Duodenal mucosa (tissue), 2 donors: ENCODE measurements around the gene MOB1B.
A peak's percentile ranks its signal among the peaks of the same experiment; 100 is the strongest.
"Not testable (repeated sequence)": the region's sequence is repeated elsewhere in the genome, so short reads cannot be mapped to it uniquely, and the experiment has no call there.

Source experiments
- H3K27ac ChIP-seq: one replicate; pipeline ENCODE4 v1.7.0; 2013; ENCODE audit warnings: low read depth, low read length
- H3K27me3 ChIP-seq, 2 donors: one replicate each; pipeline ENCODE4 v1.7.0; 2013; ENCODE audit warnings: low read length in 2 of 2, control low read depth in 1 of 2; ENCODE audit not compliant: insufficient read depth in 2 of 2, control insufficient read depth in 1 of 2
- H3K36me3 ChIP-seq, 2 donors: one replicate each; pipeline ENCODE4 v1.7.0; 2013; ENCODE audit warnings: low read length in 2 of 2, control low read depth in 1 of 2; ENCODE audit not compliant: insufficient read depth in 2 of 2, control insufficient read depth in 1 of 2
- H3K4me1 ChIP-seq, 2 donors: one replicate each; pipeline ENCODE4 v1.7.0; 2013; ENCODE audit warnings: low read length in 2 of 2, control low read depth in 1 of 2; ENCODE audit not compliant: insufficient read depth in 2 of 2, control insufficient read depth in 1 of 2
- H3K4me3 ChIP-seq, 2 donors: one replicate each; pipeline ENCODE4 v1.7.0; 2013; ENCODE audit warnings: low read length in 2 of 2, low read depth in 1 of 2
- H3K9ac ChIP-seq, 2 donors: one replicate each; pipeline ENCODE4 v1.7.0; 2013; ENCODE audit warnings: low read length in 2 of 2, low read depth in 1 of 2
- H3K9me3 ChIP-seq, 2 donors: one replicate each; pipeline ENCODE4 v1.7.0; 2013; ENCODE audit warnings: low read length in 2 of 2, control low read depth in 1 of 2; ENCODE audit not compliant: control insufficient read depth in 1 of 2

The MOB1B gene

DNA sequence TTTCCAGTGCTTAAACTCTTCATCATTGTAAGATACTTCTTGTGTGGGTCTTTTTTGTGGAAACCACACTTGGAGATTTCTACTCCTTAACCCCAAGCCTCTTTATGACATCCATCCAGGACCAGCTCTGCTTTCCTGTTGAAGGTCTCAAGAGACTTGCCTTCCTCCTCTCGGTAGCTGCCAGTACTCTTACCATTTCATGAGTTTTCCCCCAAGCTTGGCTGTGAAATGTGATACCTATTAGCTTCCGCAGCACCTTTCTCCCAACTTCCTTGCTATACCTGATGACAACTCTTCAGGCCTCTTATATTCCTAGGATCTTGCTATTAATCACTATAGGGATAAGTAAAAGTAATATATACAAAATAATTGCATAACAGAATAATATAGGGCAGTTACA lies 89.4 kb downstream of the MOB1B start:
- H3K27ac ChIP-seq: no peak overlapping the region
- H3K27me3 ChIP-seq: no peaks in the 10 kb centered on the region
- H3K4me3 ChIP-seq: no peak overlapping the region
- H3K9me3 ChIP-seq: no peaks in the 10 kb centered on the region
- no peaks in the 10 kb centered on the region for H3K36me3 ChIP-seq
- peaks cover 17 to 30% of the 10 kb centered on the region in 2 donors for H3K4me1 ChIP-seq
- no peak overlapping the region for H3K9ac ChIP-seq

DNA sequence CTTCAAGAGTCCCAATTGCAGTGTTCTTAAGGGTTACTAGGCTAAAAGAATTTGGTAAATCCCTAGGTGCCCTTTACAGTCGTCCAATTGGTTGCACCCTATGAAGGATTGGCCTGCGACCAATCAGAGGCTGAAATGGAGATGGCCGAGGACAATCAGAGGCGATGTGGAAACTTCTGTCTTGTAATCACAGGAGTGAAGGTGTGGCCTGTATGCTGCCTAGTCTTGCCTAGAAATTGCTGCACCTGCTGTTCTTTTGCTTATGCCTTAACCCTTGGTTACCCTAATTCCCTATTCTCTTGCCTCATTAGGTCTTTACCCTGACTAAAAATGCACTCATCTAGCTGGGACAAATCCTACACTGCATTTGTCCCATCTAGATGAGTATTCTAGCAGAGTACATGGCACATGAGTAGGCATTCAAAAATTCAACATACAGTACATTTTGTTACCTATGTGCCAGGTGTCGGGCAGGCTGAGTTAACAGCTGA lies 90.3 kb downstream of the MOB1B start:
- H3K36me3 ChIP-seq: no peaks in the 10 kb centered on the region
- H3K27me3 ChIP-seq: no peaks in the 10 kb centered on the region
- peak overlapping the region; percentile 76 for H3K27ac ChIP-seq
- H3K9ac ChIP-seq: peak overlapping the region; percentile 87 to 91
- H3K9me3 ChIP-seq: no peaks in the 10 kb centered on the region
- peaks cover 26 to 34% of the 10 kb centered on the region in 2 donors for H3K4me1 ChIP-seq
- peak overlapping the region; percentile 89 to 98 for H3K4me3 ChIP-seq

DNA sequence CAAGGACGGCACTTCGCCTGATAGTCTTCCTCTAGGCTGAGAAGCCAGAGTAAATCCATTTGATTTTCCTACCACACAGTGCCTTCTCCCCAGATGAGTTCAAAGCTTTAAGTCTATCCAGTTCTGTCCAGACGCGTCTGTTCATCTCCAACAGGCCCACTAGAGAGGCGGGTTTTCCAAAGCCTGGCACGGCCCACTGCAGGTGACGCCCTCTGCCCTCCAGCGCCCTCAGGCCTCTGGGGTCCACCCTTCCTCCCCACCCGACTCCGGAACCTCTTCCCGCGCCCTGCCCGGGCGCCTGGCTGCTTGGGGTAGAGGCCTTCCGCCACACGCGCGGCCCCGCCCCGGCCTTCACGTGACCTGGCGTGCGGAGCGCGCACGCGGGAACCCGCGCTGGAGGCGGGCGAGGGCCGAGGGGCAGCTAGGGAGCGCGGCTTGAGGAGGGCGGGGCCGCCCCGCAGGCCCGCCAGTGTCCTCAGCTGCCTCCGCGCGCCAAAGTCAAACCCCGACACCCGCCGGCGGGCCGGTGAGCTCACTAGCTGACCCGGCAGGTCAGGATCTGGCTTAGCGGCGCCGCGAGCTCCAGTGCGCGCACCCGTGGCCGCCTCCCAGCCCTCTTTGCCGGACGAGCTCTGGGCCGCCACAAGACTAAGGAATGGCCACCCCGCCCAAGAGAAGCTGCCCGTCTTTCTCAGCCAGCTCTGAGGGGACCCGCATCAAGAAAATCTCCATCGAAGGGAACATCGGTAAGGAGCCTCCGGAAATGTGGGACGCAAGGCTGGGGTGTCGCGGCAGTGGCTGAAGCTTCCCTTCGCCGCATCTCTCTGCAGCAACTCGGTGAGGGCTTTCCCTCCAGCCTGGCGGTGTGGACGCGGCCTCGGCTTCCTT lies 91.3 kb downstream of the MOB1B start, which contains the start of gene DCK:
TSS of gene DCK (plus strand) at position 469 of the 888 bp plus-strand sequence. CDS start at position 656, 187 bp downstream.
- Histone ChIP-seq H3K36me3 (no peaks in the 10 kb centered on the region), H3K4me1 (peaks cover 31 to 34% of the 10 kb centered on the region in 2 donors), H3K9me3 (no peaks in the 10 kb centered on the region), H3K9ac (peak within 1 kb of the TSS; percentile 87 to 91), H3K27me3 (no peaks in the 10 kb centered on the region), H3K4me3 (peak within 1 kb of the TSS; percentile 89 to 98), H3K27ac (peak within 1 kb of the TSS; percentile 76)

DNA sequence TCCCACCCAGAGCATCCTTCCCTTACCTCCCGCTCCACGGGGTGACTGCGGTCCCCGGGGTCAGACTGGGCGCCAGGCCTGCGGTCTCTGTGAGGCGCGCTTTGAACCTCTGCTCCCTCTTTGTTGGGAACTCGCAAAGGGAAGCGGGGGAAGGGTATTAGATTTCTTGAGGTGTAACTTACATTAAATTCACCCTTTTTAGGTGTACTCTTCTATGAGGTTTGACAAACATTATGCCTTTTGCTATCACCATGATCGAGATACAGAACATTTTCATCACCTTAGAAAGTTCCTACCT lies 91.8 kb downstream of the MOB1B start:
- H3K4me1 ChIP-seq: peaks cover 31 to 34% of the 10 kb centered on the region in 2 donors
- peak overlapping the region; percentile 89 to 98 for H3K4me3 ChIP-seq
- peaks cover 0 to 5% of the 10 kb centered on the region in 2 donors for H3K36me3 ChIP-seq
- H3K9me3 ChIP-seq: no peaks in the 10 kb centered on the region
- H3K27ac ChIP-seq: no peak overlapping the region
- no peaks in the 10 kb centered on the region for H3K27me3 ChIP-seq
- H3K9ac ChIP-seq: peak overlapping the region; percentile 87 to 91

DNA sequence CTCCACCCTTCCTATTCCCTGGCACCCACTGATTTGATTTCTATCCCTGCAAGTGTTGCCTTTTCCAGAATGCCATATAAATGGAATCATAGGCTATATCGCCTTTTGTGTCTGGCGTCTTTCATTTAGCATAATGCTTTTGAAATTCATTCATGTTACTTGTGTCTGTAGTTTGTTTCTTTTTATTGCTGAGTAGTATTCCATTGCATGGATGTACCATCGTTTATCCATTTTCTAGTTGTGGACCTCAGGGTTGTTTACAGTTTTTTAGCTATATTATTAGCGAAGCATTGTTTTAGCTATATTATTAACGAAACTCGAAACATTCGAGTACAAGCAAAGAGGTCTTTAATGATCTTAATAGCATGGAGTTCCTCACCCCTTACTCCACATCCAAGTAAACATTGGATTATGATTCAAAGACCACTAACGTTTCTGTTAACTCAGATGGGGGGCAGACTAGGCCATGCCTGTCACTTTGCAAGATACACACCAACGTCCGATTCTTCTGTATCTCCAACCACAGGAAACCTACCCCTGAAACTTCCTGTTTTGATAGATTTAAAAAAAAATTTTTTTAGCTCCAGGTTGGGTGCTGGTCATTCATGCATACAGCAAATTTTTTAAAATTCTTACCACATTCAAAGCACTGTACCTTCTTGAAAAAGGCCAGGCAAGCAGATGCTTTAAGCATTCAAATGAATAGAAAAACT lies 92.4 kb downstream of the MOB1B start:
- Histone ChIP-seq H3K27ac (no peak overlapping the region), H3K36me3 (peaks cover 0 to 8% of the 10 kb centered on the region in 2 donors), H3K4me1 (peaks cover 31 to 34% of the 10 kb centered on the region in 2 donors), H3K9me3 (no peaks in the 10 kb centered on the region), H3K9ac (peak overlapping the region; percentile 87 to 91), H3K4me3 (peak overlapping the region; percentile 89 to 98), H3K27me3 (no peaks in the 10 kb centered on the region)

DNA sequence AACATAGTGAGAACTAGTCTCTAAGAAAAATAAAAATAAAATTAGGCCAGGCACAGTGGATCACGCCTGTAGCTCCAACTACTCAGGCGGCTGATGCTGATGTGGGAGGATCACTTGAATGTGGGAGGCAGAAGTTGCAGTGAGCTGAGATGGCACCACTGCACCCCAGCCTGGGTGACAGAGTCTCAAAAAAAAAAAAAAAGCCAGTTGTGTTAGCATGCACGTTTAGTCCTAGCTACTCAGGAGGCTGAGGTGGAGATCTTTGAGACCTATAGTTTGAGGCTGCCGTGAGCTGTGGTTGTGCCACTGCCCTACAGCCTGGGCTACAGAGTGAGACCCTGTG lies 93.8 kb downstream of the MOB1B start:
- Histone ChIP-seq H3K4me3 (peak overlapping the region in 1 of 2 donors; percentile 98), H3K27ac (no peak overlapping the region), H3K36me3 (peaks cover 0 to 8% of the 10 kb centered on the region in 2 donors), H3K9me3 (no peaks in the 10 kb centered on the region), H3K4me1 (peaks cover 31 to 34% of the 10 kb centered on the region in 2 donors), H3K9ac (no peak overlapping the region), H3K27me3 (no peaks in the 10 kb centered on the region)

DNA sequence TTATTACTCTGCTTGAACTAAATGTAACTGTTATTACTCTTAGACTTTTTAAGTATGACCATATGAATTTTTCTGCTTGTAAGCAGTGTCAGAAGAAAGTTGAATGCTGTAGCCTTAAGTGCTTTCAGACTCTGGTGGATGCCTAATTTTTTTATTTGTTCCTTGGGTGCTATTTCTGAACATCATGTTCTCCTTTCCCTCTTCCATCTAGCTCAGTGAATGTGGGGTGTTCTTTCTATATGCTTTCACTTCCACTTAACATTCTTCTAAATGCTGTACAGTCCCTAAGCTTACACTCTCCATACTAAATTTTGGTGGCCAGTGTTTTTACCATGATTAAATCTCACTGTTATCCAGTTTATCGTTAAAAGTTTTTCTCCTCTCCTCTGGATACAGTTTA lies 94.9 kb downstream of the MOB1B start:
- Histone ChIP-seq H3K9ac (no peak overlapping the region), H3K36me3 (peaks cover 0 to 8% of the 10 kb centered on the region in 2 donors), H3K27me3 (no peaks in the 10 kb centered on the region), H3K4me3 (no peak overlapping the region), H3K4me1 (peaks cover 31 to 34% of the 10 kb centered on the region in 2 donors), H3K9me3 (no peaks in the 10 kb centered on the region), H3K27ac (no peak overlapping the region)

DNA sequence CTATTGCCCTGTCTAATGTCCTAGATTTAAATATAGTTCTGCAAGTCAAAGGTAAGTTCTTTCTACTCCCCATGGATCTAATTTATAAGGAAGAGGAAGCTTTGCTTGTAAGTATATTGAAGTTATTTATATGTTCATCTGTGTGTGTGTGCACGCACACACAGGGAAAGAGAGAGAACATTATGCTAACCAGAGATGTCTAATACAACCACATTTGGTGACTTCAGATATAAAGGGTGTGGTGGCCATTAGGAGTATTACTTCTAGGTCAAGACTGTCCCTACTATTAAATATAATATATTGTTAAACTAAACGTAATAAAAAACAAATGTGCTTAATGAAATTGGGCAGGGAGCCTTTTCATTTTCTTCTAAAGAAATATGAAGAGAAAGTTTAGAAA lies 95.4 kb downstream of the MOB1B start:
- no peak overlapping the region for H3K9ac ChIP-seq
- H3K27ac ChIP-seq: no peak overlapping the region
- H3K27me3 ChIP-seq: no peaks in the 10 kb centered on the region
- H3K36me3 ChIP-seq: peaks cover 0 to 8% of the 10 kb centered on the region in 2 donors
- no peak overlapping the region for H3K4me3 ChIP-seq
- H3K4me1 ChIP-seq: peaks cover 28 to 30% of the 10 kb centered on the region in 2 donors
- no peaks in the 10 kb centered on the region for H3K9me3 ChIP-seq

DNA sequence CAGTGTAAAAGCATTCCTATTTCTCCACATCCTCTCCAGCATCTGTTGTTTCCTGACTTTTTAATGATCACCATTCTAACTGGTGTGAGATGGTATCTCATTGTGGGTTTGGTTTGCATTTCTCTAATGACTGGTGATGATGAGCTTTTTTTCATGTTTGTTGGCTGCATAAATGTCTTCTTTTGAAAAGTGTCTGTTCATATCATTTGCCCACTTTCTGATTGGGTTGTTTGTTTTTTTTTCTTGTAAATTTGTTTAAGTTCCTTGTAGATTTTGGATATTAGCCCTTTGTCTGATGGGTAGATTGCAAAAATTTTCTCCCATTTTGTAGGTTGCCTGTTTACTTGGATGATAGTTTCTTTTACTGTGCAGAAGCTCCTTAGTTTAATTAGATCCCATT lies 97.5 kb downstream of the MOB1B start:
- H3K9ac ChIP-seq: not testable (repeated sequence)

DNA sequence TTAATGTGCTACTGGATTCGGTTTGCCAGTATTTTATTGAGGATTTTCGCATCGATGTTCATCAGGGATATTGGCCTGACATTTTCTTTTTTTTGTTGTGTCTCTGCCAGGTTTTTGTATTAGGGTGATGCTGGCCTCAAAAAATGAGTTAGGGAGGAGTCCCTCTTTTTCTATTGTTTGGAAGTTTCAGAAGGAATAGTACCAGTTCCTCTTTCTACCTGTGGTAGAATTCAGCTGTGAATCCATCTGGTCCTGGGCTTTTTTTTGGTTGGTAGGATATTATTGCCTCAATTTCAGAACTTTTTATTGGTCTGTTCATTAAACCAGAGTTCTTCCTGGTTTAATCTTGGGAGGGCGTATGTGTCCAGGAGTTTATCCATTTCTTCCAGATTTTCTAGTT lies 99.2 kb downstream of the MOB1B start:
- peaks cover 8 to 19% of the 10 kb centered on the region in 2 donors for H3K4me1 ChIP-seq
- H3K36me3 ChIP-seq: not testable (repeated sequence)

More for the DNA sequence above, 97.5 kb downstream of the MOB1B start:
- H3K27ac ChIP-seq, H3K27me3 ChIP-seq, H3K9me3 ChIP-seq, H3K36me3 ChIP-seq, H3K4me3 ChIP-seq: not testable (repeated sequence)
- H3K4me1 ChIP-seq: peaks cover 18 to 22% of the 10 kb centered on the region in 2 donors

More for the DNA sequence above, 99.2 kb downstream of the MOB1B start:
- H3K9me3 ChIP-seq, H3K27ac ChIP-seq, H3K4me3 ChIP-seq, H3K27me3 ChIP-seq, H3K9ac ChIP-seq: not testable (repeated sequence)
